Measurements from ENCODE around the gene LMTK2.

GRCh38 chr7:98171449-98171848, 64.8 kb downstream of the LMTK2 start:
- no peak for TF ChIP-seq EZH2 (IDR thresholded peaks at IDR 0.05; ENCODE audit: low read length, missing control alignments)
- TF ChIP-seq, protein P1, sequence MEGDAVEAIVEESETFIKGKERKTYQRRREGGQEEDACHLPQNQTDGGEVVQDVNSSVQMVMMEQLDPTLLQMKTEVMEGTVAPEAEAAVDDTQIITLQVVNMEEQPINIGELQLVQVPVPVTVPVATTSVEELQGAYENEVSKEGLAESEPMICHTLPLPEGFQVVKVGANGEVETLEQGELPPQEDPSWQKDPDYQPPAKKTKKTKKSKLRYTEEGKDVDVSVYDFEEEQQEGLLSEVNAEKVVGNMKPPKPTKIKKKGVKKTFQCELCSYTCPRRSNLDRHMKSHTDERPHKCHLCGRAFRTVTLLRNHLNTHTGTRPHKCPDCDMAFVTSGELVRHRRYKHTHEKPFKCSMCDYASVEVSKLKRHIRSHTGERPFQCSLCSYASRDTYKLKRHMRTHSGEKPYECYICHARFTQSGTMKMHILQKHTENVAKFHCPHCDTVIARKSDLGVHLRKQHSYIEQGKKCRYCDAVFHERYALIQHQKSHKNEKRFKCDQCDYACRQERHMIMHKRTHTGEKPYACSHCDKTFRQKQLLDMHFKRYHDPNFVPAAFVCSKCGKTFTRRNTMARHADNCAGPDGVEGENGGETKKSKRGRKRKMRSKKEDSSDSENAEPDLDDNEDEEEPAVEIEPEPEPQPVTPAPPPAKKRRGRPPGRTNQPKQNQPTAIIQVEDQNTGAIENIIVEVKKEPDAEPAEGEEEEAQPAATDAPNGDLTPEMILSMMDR (conservative IDR thresholded peaks at IDR 0.05 in 1 of 2, IDR thresholded peaks at IDR 0.05 in 1 of 2; ENCODE audit: low read depth in 1 of 2, low read length in 2 of 2), result no peak

Measured in fibroblast of lung (primary cell).